ENCODE data around the gene CHAD. TPM values are rescaled to one million over a fixed set of nuclear protein-coding genes. Genes with fewer than 3 reads are reported as not detected.

The CHAD gene
- total RNA-seq, 1 donor from 2014 or later: 0.42 TPM

DNA sequence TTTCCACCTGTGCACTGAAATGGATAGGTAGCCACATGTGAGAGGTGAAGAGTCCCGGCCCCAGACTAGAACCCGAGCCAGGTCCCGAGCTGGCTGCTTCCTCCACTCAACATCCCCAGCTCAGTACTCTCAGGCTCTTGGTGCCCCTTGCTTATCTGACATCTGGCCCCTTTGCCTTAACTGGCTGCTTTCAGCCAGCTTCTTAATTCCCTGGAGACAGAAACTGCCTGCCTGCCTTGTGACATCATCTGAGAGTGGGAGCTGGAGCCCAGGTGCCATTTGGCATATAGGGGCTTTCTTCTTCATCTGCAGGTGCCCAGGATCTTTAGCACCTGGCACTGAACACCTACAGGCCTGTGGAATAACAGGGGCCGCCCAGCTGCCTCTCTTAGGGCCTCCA is 8.9 kb downstream of the CHAD start:
- no peak for DNase-seq
- no peak overlapping the region for H3K27ac Mint-ChIP-seq
- H3K36me3 Mint-ChIP-seq (ENCODE audit: low read depth): peaks cover 17% of the 10 kb centered on the region
- no peak overlapping the region for H3K4me3 Mint-ChIP-seq
- no peak for ATAC-seq (ENCODE audit: low read depth)
- H3K27me3 Mint-ChIP-seq: no peaks in the 10 kb centered on the region
- ChIA-PET POLR2A (no interaction called here), CTCF (no interaction called here)
- H3K9me3 Mint-ChIP-seq: no peaks in the 10 kb centered on the region
- intact Hi-C loops (cut with micrococcal nuclease): no loop called here
- peaks cover 5% of the 10 kb centered on the region for H3K4me1 Mint-ChIP-seq
- TF ChIP-seq, protein P1, sequence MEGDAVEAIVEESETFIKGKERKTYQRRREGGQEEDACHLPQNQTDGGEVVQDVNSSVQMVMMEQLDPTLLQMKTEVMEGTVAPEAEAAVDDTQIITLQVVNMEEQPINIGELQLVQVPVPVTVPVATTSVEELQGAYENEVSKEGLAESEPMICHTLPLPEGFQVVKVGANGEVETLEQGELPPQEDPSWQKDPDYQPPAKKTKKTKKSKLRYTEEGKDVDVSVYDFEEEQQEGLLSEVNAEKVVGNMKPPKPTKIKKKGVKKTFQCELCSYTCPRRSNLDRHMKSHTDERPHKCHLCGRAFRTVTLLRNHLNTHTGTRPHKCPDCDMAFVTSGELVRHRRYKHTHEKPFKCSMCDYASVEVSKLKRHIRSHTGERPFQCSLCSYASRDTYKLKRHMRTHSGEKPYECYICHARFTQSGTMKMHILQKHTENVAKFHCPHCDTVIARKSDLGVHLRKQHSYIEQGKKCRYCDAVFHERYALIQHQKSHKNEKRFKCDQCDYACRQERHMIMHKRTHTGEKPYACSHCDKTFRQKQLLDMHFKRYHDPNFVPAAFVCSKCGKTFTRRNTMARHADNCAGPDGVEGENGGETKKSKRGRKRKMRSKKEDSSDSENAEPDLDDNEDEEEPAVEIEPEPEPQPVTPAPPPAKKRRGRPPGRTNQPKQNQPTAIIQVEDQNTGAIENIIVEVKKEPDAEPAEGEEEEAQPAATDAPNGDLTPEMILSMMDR (IDR thresholded peaks at IDR 0.05): no peak

DNA sequence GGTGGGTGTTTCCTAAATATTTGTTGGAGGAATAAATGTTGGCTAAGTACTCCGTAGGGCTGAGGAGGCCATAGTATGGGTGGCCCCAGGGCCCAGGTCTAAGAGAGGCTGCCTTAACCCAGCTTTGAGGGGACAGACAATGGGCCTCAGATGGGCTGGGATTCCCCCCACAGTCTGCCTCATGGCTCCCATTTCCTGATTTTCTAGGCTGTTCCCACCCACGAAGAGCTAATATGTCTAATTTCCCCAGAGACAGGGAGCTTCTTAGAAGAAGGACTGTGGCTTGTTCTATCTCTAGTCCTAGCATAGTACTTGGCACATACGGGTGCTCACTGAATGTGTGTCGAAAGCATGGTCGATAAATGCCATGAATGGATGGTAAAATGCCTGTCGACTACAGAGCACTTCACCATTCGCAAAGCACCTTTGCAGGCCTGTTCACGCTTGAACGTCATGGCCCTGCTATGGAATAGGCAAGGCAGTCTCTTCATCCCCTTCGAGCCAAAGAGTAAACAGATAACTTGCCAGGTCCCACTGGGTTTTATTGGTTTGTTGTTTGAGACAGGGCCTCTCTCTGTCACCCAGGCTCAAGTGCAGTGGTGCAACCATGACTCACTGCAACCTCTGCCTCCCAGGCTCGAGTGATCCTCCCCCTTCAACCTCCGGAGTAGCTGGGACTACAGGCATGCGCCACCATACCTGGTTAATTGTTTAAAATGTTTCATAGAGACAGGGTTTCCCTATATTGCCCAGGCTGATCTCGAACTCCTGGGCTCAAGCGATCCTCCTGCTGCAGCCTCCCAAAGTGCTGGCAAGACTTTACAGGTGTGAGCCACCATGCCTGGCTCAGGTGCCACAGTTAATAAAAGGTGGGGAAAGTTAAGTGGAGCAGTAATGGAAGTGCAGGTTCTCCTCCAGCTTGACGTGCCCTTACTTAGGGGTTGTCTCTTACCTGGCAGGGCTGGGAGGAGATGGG is 9.7 kb downstream of the CHAD start:
- Mint-ChIP-seq H3K4me1 (peaks cover 9% of the 10 kb centered on the region), H3K36me3 (ENCODE audit: low read depth) (peaks cover 17% of the 10 kb centered on the region), H3K4me3 (no peak overlapping the region), H3K27ac (no peak overlapping the region), H3K9me3 (no peaks in the 10 kb centered on the region), H3K27me3 (no peaks in the 10 kb centered on the region)
- ChIA-PET CTCF (no interaction called here), POLR2A (no interaction called here)
- DNase-seq (no peak), ATAC-seq (ENCODE audit: low read depth) (no peak)
- intact Hi-C loops (cut with micrococcal nuclease): no loop called here
- TF ChIP-seq, protein P1 (IDR thresholded peaks at IDR 0.05): no peak

DNA sequence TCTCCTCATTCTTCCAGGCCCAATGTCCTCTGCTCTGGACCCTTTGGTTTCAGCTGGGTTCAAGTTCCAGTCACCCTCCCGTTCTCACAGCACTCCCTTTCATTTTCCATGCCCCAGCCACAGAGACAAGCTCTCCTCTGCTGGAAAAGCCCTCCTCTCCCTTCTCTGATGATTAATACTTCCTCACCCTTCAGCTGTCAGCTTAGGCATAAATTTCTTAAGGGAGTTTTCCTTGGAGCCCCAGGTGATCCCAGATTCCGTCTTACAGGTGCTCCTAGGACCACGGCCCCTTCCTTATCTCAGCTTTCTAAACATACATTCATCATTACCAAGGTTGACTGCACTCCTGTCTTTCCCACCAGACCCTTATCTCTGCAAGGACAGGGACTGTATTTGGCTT is 10.4 kb downstream of the CHAD start:
- no peak overlapping the region for H3K4me3 Mint-ChIP-seq
- DNase-seq (no peak), ATAC-seq (ENCODE audit: low read depth) (no peak)
- H3K27ac Mint-ChIP-seq: no peak overlapping the region
- TF ChIP-seq, protein P1 (IDR thresholded peaks at IDR 0.05): no peak
- POLR2A ChIA-PET: no interaction called here
- H3K27me3 Mint-ChIP-seq: no peaks in the 10 kb centered on the region
- CTCF ChIA-PET: no interaction called here
- peaks cover 15% of the 10 kb centered on the region for H3K36me3 Mint-ChIP-seq (ENCODE audit: low read depth)
- H3K9me3 Mint-ChIP-seq: no peaks in the 10 kb centered on the region
- intact Hi-C loops (cut with micrococcal nuclease): no loop called here
- H3K4me1 Mint-ChIP-seq: peaks cover 15% of the 10 kb centered on the region

DNA sequence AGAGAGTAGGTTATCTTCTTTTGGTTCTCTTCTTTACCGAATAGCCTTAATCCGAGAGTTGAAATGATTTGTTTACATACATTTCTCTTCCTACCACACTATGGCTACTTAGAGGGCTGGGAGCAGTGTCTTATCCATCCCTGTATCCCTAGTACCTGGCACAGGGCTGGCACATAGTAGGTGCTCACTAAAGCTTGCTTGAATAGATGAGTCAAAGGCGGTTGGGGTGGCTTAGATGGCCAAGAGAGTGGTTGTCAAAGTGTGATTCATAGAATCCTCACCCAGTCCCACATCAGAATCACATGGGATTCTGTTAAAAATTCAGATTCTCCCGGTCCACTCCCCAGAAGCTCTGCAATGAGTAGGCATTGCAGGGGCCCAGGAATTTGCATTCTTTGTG is 11.1 kb downstream of the CHAD start:
- ATAC-seq (ENCODE audit: low read depth): no peak
- ChIA-PET POLR2A (no interaction called here), CTCF (no interaction called here)
- no peak for DNase-seq
- Mint-ChIP-seq H3K4me3 (no peak overlapping the region), H3K9me3 (no peaks in the 10 kb centered on the region), H3K27ac (no peak overlapping the region), H3K27me3 (no peaks in the 10 kb centered on the region), H3K4me1 (peaks cover 22% of the 10 kb centered on the region), H3K36me3 (ENCODE audit: low read depth) (peaks cover 11% of the 10 kb centered on the region)
- intact Hi-C loops (cut with micrococcal nuclease): no loop called here
- TF ChIP-seq, protein P1 (IDR thresholded peaks at IDR 0.05): no peak

DNA sequence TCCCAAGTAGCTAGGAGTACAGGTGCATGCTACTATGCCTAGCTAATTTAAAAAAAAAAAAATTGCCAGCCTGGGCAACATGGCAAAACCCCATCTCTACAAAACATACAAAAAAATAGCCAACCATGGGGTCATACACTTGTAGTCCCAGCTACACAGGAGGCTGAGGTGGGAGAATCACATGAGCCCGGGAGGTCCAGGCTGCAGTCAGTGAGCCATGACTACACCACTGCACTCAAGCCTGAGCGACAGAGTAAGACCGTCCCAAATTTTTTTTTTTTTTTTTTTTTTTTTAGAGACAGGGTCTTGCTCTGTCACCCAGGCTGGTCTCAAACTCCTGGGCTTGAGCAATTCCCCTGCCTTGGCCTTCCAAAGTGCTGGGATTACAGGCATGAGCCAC is 14.8 kb downstream of the CHAD start:
- H3K27me3 Mint-ChIP-seq: no peaks in the 10 kb centered on the region
- H3K36me3 Mint-ChIP-seq (ENCODE audit: low read depth): peaks cover 6% of the 10 kb centered on the region
- DNase-seq (no peak), ATAC-seq (ENCODE audit: low read depth) (no peak)
- H3K4me3 Mint-ChIP-seq: no peak overlapping the region
- peaks cover 33% of the 10 kb centered on the region for H3K4me1 Mint-ChIP-seq
- TF ChIP-seq, protein P1 (IDR thresholded peaks at IDR 0.05): no peak
- H3K9me3 Mint-ChIP-seq: no peaks in the 10 kb centered on the region
- ChIA-PET CTCF (no interaction called here), POLR2A (no interaction called here)
- no peak overlapping the region for H3K27ac Mint-ChIP-seq
- intact Hi-C loops (cut with micrococcal nuclease): loop anchor here (2.0 kb wide), 2 partner anchors 27 to 57 kb away; partner anchors contain the start of genes ACSF2 and LRRC59
